VCaP (cell line): ENCODE data around the gene HTRA1.

ENCODE experiments used
- H3K27ac ChIP-seq: fragments of 450-650 bp; 2 replicates; pipeline ENCODE4 v1.5.1; 2017
- CTCF ChIP-seq: fragments of 450-650 bp; conservative IDR thresholded peaks from 2 replicates; pipeline ENCODE4 v1.5.1; 2017; ENCODE audit warnings: mild to moderate bottlenecking, moderate library complexity

The HTRA1 gene

GRCh38 chr10:122550427-122550826 is 89.1 kb downstream of the HTRA1 start:
- H3K27ac ChIP-seq = no peak overlapping the region
- TF ChIP-seq CTCF = no peak

GRCh38 chr10:122550983-122551382 is 89.6 kb downstream of the HTRA1 start:
- no peak overlapping the region for H3K27ac ChIP-seq
- TF ChIP-seq CTCF = no peak

DNA sequence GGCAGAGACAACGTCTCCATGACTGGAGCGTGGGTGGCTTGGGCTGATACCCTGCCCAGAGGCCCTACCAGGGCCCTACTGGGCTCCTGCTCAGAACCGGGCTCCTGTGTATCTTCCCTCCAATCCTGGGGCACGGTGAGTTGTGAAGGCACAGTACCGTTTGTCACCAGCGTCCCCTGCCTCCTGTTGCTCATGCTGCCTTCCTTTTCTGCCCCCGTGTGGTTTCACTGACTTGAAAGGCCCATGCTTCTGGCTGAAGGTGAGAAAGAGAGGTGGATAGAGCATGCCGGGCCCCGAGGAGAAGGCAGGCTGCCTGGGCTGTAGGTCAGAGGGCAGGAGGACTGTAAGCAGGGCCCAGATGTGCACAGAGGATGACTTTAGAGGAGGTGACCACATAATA is 90.1 kb downstream of the HTRA1 start:
- no peak for TF ChIP-seq CTCF
- no peak overlapping the region for H3K27ac ChIP-seq

GRCh38 chr10:122553341-122553740 is 92.0 kb downstream of the HTRA1 start:
- TF ChIP-seq CTCF = no peak

DNA sequence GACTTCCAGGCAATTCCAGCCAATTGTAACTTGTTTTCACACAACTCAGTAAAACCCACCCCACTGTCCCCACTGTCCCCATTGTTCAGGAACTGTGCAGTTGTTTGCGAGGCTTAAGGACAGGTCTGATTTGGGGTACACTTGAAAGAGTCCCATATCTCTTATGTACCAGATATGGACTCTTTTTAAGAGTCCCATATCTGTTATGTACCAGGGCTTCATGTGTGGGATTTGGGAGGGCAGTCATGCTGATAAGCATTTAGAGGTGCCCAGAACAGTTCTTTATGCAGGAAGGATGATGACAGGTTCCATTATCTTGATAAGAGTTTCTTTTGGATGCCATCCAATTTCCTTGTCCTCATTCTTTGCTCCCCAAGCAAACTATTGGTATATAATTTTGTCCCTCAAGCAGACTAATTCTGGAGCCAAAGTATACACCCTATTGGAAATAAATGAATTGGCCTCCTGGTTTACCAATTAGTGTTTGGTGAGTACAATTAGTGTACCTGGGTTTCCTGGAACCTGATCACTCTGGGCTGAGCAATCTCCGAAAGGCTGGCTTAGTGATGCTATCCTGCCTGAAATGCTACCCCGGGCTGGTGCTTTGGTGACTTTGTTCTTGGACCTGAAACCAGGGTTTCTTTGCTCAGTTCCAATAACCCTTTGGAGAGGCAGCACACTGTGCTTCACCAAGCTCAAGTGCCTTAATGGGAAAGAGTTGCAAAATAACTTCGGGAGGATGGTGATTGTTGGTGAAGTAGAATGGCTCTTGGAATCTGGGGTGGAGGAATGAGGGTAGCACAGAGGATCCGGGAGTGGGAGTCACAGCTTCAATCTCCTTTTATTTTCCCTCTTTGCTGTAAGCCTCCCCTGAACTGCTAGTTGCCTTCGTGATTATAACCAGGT is 93.0 kb downstream of the HTRA1 start:
- H3K27ac ChIP-seq = no peak overlapping the region
- TF ChIP-seq CTCF = no peak

More at GRCh38 chr10:122553341-122553740, 92.0 kb downstream of the HTRA1 start:
- no peak overlapping the region for H3K27ac ChIP-seq

DNA sequence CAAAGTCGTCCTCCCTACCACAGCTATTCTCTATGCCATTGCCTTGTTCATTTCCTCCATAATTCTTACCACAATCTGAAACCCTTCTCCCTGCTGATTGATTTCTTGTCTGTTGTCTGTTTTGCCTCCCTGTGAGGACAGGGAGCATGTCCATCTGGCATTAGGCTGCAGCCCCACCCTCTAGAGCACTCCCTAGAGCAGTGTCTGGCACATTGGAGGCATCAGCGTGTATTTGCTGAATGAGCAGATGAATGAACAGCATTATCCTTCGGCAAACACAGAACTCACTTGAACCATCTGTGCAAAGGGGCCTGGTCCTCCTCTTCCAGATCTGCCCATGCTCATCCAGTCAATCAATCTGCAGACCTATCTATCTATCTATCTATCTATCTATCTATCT is 94.1 kb downstream of the HTRA1 start:
- no peak overlapping the region for H3K27ac ChIP-seq
- TF ChIP-seq CTCF = no peak

DNA sequence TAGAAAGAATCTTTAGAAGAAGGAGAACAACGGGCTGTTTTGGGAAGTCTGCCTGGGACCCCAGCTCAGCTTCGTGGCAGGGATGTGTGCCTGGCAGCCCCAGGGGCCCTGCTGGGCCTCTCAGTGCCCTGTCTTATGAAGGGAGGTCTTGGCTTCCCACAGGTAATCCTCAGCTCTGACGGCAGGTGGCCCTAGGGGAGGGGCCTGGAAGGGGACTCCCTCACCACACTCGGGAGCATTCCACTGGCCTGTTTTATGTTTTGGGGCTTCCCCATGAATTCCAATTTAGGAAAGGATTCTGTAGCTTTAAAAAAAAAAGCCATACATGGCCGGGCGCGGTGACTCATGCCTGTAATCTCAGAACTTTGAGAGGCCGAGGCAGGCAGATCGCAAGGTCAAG is 96.2 kb downstream of the HTRA1 start:
- no peak for TF ChIP-seq CTCF
- H3K27ac ChIP-seq = no peak overlapping the region
